Upper lobe of left lung (tissue), 6 donors: ENCODE measurements around the gene NCL. TPM values are rescaled to one million over a fixed set of nuclear protein-coding genes. Genes with fewer than 3 reads are reported as not detected.

Experiments used
- ATAC-seq, 2 donors: fragments of 200-7000 bp; cut with Tn5 transposase; one replicate each; pipeline ENCODE4 v1.9.1; 2022; ENCODE audit warnings: mild to moderate bottlenecking in 2 of 2, moderate library complexity in 2 of 2; ENCODE audit not compliant: low FRiP score in 2 of 2
- DNase-seq, 2 donors: peaks; one replicate each; pipeline ENCODE4 v3.0.0-alpha.2; 2019 to 2020
- H3K27ac ChIP-seq, 4 donors: fragments of 200-600 bp; sonication (generic); one replicate each; pipeline ENCODE4 v1.5.1; 2016 to 2019
- H3K27me3 ChIP-seq, 4 donors: fragments of 200-600 bp; sonication (generic); one replicate each; pipeline ENCODE4 v1.5.1; 2017 to 2019
- H3K36me3 ChIP-seq, 4 donors: fragments of 200-600 bp; sonication (generic); one replicate each; pipeline ENCODE4 v1.5.1; 2016 to 2019
- H3K4me1 ChIP-seq, 4 donors: fragments of 200-600 bp; sonication (generic); one replicate each; pipeline ENCODE4 v1.5.1; 2018 to 2019
- H3K4me3 ChIP-seq, 4 donors: fragments of 200-600 bp; sonication (generic); one replicate each; pipeline ENCODE4 v1.5.1; 2017 to 2019; ENCODE audit warnings: mild to moderate bottlenecking in 2 of 4, moderate library complexity in 1 of 4
- H3K9me3 ChIP-seq, 4 donors: fragments of 200-600 bp; sonication (generic); one replicate each; pipeline ENCODE4 v1.5.1; 2018 to 2019
- CTCF ChIP-seq, 6 experiments: fragments of 450-650 bp in 4 of 6; fragments of 200-600 bp in 2 of 6; sonication (generic) in 2 of 6; IDR thresholded peaks; one replicate each; pipeline ENCODE4 v1.5.1; 2016 to 2019; ENCODE audit warnings: antibody characterized with exemption in 6 of 6
- EP300 ChIP-seq, 4 donors: sonication (generic); formaldehyde crosslinking; IDR thresholded peaks; one replicate each; pipeline ENCODE4 v1.5.1; 2017; ENCODE audit warnings: antibody characterized with exemption in 4 of 4, control low read depth in 2 of 4
- POLR2A ChIP-seq, 4 donors: fragments of 450-650 bp; IDR thresholded peaks; one replicate each; pipeline ENCODE4 v1.5.1; 2016 to 2017; ENCODE audit warnings: antibody characterized with exemption in 4 of 4, mild to moderate bottlenecking in 2 of 4
- POLR2AphosphoS5 ChIP-seq, 2 donors: sonication (generic); formaldehyde crosslinking; IDR thresholded peaks; one replicate each; pipeline ENCODE4 v1.5.1; 2017; ENCODE audit warnings: antibody characterized with exemption in 2 of 2
- WGBS, 2 donors: methylation state at CpG; one replicate each; pipeline ENCODE4 v1.1.5; 2017 to 2018; 5-methylcytosine and 5-hydroxymethylcytosine counted together
- total RNA-seq, 6 donors: library from RNA; depleted of rRNA in 4 of 6; stranded (reverse); fragments of >200 nt in 4 of 6; gene quantifications; one replicate each; pipeline versions ENCODE4 v1.1.0 to v1.2.1, GENCODE V29; 2016 to 2021
- donor health status: DM: no; HTN: no; CAD: no; lungs with moderate emphysema.
- donor health status: DM: no; HTN: yes; CAD: no; lungs with severe emphysema.

Gene NCL
- total RNA-seq, 6 donors from 2014 or later: 113 to 299 (median 194) TPM

GRCh38 chr2:231460073-231460835, 4.0 kb downstream of the NCL start:
- no peak for TF ChIP-seq EP300 (IDR thresholded peaks at IDR 0.05)
- TF ChIP-seq POLR2AphosphoS5 (IDR thresholded peaks at IDR 0.05): no peak
- TF ChIP-seq POLR2A (IDR thresholded peaks at IDR 0.05): no peak
- TF ChIP-seq CTCF (IDR thresholded peaks at IDR 0.05): no peak
- WGBS, 2 donors: 79 to 81% methylated on average over 13 of the region's 13 CpGs
- no peak overlapping the region for H3K4me3 ChIP-seq
- H3K36me3 ChIP-seq: peaks cover 64 to 78% (median 71%) of the 10 kb centered on the region in 4 donors
- no peak for ATAC-seq
- peaks cover 19 to 49% (median 33%) of the 10 kb centered on the region in 4 donors for H3K4me1 ChIP-seq
- no peak overlapping the region for H3K27ac ChIP-seq
- H3K9me3 ChIP-seq: no peaks in the 10 kb centered on the region
- no peaks in the 10 kb centered on the region for H3K27me3 ChIP-seq
- DNase-seq: no peak

- H3K4me1 ChIP-seq: peaks cover 16 to 41% (median 28%) of the 10 kb centered on the region in 4 donors
- DNase-seq: no peak
- no peaks in the 10 kb centered on the region for H3K9me3 ChIP-seq
- no peak overlapping the region for H3K27ac ChIP-seq
- TF ChIP-seq POLR2A (IDR thresholded peaks at IDR 0.05) (no peak), EP300 (IDR thresholded peaks at IDR 0.05) (no peak), POLR2AphosphoS5 (IDR thresholded peaks at IDR 0.05) (no peak), CTCF (IDR thresholded peaks at IDR 0.05) (no peak)
- 92 to 96% methylated on average over 6 of the region's 6 CpGs for WGBS, 2 donors
- ATAC-seq: no peak
- no peaks in the 10 kb centered on the region for H3K27me3 ChIP-seq
- no peak overlapping the region for H3K4me3 ChIP-seq
- H3K36me3 ChIP-seq: peaks cover 78 to 97% (median 90%) of the 10 kb centered on the region in 4 donors
Measured at GRCh38 chr2:231458368-231458767, 5.9 kb downstream of the NCL start.

- Histone ChIP-seq H3K27me3 (no peaks in the 10 kb centered on the region), H3K9me3 (no peaks in the 10 kb centered on the region), H3K4me1 (peaks cover 4 to 28% (median 15%) of the 10 kb centered on the region in 4 donors), H3K4me3 (no peak overlapping the region), H3K36me3 (peaks cover 78 to 97% (median 95%) of the 10 kb centered on the region in 4 donors), H3K27ac (no peak overlapping the region)
- TF ChIP-seq POLR2A (IDR thresholded peaks at IDR 0.05) (no peak), EP300 (IDR thresholded peaks at IDR 0.05) (no peak), POLR2AphosphoS5 (IDR thresholded peaks at IDR 0.05) (no peak), CTCF (IDR thresholded peaks at IDR 0.05) (no peak)
- no peak for DNase-seq
- no peak for ATAC-seq
- 48 to 55% methylated on average over 4 of the region's 4 CpGs for WGBS, 2 donors
Measured at GRCh38 chr2:231457101-231457500, 7.2 kb downstream of the NCL start.

- 76 to 84% methylated on average over 6 of the region's 6 CpGs for WGBS, 2 donors
- Histone ChIP-seq H3K4me1 (peaks cover 4 to 22% (median 12%) of the 10 kb centered on the region in 4 donors), H3K27me3 (no peaks in the 10 kb centered on the region), H3K27ac (no peak overlapping the region), H3K9me3 (no peaks in the 10 kb centered on the region), H3K4me3 (no peak overlapping the region), H3K36me3 (peaks cover 75 to 90% (median 88%) of the 10 kb centered on the region in 4 donors)
- no peak for DNase-seq
- ATAC-seq: no peak
- TF ChIP-seq POLR2A (IDR thresholded peaks at IDR 0.05) (no peak), POLR2AphosphoS5 (IDR thresholded peaks at IDR 0.05) (no peak), EP300 (IDR thresholded peaks at IDR 0.05) (no peak), CTCF (IDR thresholded peaks at IDR 0.05) (no peak)
Measured at GRCh38 chr2:231456295-231457004, 7.8 kb downstream of the NCL start.
